ENCODE data around the gene TMEM218. TPM values are rescaled to one million over a fixed set of nuclear protein-coding genes. Genes with fewer than 3 reads are reported as not detected.

TMEM218 gene
- total RNA-seq, 1 donor from 2014 or later: 33.2 TPM

DNA sequence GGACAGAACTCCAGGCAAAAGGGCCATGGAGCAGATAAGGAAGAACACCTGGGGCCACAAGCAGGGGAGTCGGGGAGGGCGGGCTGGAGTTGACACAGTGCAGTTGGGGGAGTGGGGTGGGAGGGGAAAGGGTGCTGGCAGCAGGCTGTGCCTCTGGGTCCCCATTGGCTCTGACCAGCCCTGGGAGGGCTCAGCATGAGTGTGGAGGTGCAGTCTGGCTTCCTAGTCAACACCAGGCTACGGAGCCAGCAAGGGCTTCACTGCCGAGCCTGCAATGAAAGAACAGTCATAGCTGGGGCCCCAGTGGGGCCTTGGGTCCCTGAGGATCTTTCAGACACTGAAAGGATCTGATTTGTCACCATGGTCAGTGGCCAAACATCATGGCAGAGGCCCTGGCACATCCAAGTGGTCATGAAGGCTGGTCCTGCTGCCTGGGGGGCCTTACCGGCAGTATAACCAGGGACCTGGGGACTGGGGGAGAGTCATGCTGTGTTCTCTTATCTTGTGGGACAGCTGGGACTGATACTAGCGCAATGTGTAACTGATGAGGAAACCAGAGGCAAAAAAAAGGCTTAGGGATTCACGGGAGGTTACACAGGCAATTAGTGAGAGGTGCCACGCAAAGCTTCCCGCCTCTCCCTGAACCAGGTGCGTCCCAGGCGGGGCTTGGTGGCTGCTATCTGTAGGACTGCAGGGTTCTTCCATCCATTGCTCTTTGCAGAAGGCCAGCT lies 36.8 kb downstream of the TMEM218 start:
- no peak overlapping the region for H3K4me3 Mint-ChIP-seq
- H3K9me3 Mint-ChIP-seq: no peaks in the 10 kb centered on the region
- TF ChIP-seq, protein P1, sequence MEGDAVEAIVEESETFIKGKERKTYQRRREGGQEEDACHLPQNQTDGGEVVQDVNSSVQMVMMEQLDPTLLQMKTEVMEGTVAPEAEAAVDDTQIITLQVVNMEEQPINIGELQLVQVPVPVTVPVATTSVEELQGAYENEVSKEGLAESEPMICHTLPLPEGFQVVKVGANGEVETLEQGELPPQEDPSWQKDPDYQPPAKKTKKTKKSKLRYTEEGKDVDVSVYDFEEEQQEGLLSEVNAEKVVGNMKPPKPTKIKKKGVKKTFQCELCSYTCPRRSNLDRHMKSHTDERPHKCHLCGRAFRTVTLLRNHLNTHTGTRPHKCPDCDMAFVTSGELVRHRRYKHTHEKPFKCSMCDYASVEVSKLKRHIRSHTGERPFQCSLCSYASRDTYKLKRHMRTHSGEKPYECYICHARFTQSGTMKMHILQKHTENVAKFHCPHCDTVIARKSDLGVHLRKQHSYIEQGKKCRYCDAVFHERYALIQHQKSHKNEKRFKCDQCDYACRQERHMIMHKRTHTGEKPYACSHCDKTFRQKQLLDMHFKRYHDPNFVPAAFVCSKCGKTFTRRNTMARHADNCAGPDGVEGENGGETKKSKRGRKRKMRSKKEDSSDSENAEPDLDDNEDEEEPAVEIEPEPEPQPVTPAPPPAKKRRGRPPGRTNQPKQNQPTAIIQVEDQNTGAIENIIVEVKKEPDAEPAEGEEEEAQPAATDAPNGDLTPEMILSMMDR (conservative IDR thresholded peaks at IDR 0.05): no peak
- H3K27ac Mint-ChIP-seq: no peak overlapping the region
- no peaks in the 10 kb centered on the region for H3K36me3 Mint-ChIP-seq
- peaks cover 12% of the 10 kb centered on the region for H3K27me3 Mint-ChIP-seq
- peaks cover 16% of the 10 kb centered on the region for H3K4me1 Mint-ChIP-seq (ENCODE audit: unreplicated experiment)
- DNase-seq (ENCODE audit: extremely low spot score, unreplicated experiment): no peak

DNA sequence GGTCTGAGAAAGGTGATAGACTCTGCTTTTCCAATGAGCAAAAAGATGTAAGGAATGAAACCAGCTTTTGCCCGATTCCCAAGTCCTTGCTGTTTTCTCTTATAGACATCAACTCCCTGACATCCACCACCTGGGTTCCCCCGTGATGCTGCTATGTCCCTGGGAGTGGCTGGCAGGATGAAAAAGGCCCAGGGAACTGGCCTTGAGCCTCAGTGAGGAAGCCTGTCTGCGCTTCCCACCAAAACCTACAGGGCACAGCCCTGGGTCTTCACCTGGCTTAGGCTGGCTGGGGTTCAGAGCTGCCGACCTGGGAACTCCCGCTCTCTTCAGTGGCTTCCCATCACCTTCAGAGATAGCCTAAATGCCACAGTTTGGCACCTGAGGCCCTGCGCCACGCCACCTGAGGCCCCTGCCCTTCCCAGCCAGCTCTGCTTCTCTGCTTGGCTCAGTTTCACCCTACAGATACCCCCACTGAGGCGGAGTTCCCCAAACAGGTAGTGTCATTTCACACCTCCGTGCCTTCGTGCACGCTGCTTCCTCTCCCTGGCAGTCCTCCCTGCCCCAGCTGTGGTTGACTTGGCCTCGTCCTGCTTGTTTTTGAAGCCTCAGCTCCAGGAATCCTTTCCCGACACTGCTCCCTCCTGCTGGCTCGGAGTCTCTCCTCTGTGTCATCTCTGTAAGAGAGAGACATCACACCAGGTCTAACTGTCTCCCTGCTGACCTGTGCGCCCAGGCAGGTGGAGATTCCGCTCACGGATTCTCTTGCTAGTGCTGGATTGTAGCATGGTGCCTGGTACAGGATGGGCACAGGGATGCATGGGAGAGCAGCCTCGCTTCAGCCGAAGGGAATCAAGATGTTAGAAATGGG lies 37.6 kb downstream of the TMEM218 start:
- Mint-ChIP-seq H3K4me3 (no peak overlapping the region), H3K9me3 (no peaks in the 10 kb centered on the region), H3K4me1 (ENCODE audit: unreplicated experiment) (peaks cover 16% of the 10 kb centered on the region), H3K27me3 (peaks cover 18% of the 10 kb centered on the region), H3K36me3 (no peaks in the 10 kb centered on the region), H3K27ac (no peak overlapping the region)
- TF ChIP-seq, protein P1 (conservative IDR thresholded peaks at IDR 0.05): no peak
- DNase-seq (ENCODE audit: extremely low spot score, unreplicated experiment): no peak

DNA sequence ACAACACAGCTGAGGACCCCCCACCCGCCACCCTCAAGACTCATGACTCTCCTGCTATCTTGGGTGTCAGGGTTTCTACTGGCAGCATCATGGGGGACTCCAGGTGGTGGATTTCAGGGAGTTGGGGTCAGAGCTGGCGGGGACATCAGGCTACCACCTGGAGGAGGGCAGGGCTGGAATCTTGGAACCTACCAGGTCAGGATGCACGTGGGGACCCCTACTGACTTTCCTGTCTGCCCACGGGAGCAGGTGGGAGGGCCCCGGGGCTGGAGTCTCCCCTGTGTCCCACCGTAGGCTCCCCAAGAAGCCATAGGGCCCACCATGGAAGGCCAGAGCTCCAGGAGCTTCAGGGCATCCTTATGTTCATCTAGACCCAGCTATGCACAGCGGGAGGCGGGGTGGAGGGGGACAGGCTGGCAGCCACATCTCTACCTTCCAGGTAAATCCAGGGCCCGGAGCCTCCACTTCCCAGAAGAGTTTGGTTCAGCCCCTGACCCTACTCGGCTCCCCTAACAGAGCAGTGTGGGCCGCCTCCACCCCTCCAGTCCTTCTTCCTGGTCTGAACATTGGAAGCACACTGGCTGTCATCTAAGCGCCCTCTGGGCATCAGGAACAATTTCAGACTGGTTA lies 38.4 kb downstream of the TMEM218 start:
- TF ChIP-seq, protein P1 (conservative IDR thresholded peaks at IDR 0.05): no peak
- Mint-ChIP-seq H3K9me3 (no peaks in the 10 kb centered on the region), H3K4me1 (ENCODE audit: unreplicated experiment) (peaks cover 16% of the 10 kb centered on the region), H3K36me3 (no peaks in the 10 kb centered on the region), H3K27ac (no peak overlapping the region), H3K4me3 (no peak overlapping the region), H3K27me3 (peaks cover 18% of the 10 kb centered on the region)
- DNase-seq (ENCODE audit: extremely low spot score, unreplicated experiment): no peak

DNA sequence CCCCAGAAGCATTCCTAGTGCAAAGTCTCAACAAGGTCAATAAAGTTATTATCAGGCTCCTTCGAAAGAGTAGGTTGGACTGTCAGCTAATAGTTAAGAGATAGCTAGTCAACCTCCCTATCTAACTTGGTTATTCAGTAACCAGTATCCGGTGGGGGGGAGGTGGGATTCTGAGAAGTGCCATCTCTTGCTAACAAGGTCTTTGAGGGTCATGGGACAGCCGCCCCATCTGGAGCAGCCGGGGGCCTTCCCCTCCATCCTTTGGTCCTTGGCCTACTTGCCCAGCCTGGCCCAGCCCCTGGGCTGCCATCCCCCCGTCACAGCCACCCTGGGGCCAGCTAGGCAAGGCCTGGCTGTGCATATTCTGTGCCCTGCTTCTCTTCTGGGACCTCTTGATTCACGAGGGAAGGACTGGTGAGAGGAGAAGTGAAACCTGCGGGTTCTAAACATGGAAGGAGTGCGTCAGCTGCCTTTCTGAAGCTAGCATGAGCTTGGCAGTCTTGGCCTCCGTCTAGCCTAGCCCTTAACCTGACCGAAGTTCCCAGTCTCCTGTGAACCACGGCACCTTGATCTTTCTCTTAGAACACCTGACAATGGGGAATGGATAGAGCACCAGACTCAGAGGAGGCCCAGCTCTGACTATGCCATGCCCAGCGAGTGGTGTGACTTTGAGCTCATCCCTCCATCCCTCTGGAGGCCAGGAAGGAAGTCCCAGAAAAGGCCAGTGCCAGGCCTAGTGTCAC lies 39.0 kb downstream of the TMEM218 start:
- TF ChIP-seq, protein P1 (conservative IDR thresholded peaks at IDR 0.05): no peak
- Mint-ChIP-seq H3K4me3 (no peak overlapping the region), H3K4me1 (ENCODE audit: unreplicated experiment) (peaks cover 16% of the 10 kb centered on the region), H3K9me3 (no peaks in the 10 kb centered on the region), H3K27ac (no peak overlapping the region), H3K36me3 (no peaks in the 10 kb centered on the region), H3K27me3 (peaks cover 23% of the 10 kb centered on the region)
- peak; percentile 54 for DNase-seq (ENCODE audit: extremely low spot score, unreplicated experiment)

DNA sequence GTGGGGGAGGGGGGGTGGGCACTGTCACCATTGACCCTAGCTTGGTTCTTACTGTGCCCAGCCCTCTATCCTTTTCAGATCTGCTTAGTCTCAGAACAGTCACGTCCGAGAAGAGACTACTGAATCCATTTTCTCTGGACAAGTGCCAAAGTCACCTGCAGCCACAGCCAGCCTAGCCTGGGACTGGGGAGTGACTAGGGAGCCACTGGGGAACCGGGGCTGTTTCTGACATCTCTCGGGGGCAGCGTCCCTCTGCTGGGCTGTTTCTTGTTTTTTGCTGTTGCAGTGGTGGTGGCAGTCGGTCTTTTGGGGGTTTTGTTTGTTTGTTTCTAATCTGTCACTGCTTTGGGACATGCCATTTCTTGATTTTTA lies 39.6 kb downstream of the TMEM218 start:
- peaks cover 16% of the 10 kb centered on the region for H3K4me1 Mint-ChIP-seq (ENCODE audit: unreplicated experiment)
- H3K4me3 Mint-ChIP-seq: no peak overlapping the region
- no peaks in the 10 kb centered on the region for H3K9me3 Mint-ChIP-seq
- no peak overlapping the region for H3K27ac Mint-ChIP-seq
- peak; percentile 52 for DNase-seq (ENCODE audit: extremely low spot score, unreplicated experiment)
- H3K36me3 Mint-ChIP-seq: no peaks in the 10 kb centered on the region
- peaks cover 26% of the 10 kb centered on the region for H3K27me3 Mint-ChIP-seq
- TF ChIP-seq, protein P1 (conservative IDR thresholded peaks at IDR 0.05): no peak
